H1 (cell line): ENCODE results near the gene ALPK3. TPM values are rescaled to one million over a fixed set of nuclear protein-coding genes. Genes with fewer than 3 reads are reported as not detected.

Source experiments
- CTCF ChIA-PET: fragments of 300-600 bp; sonication (Branson Sonifier 250); formaldehyde crosslinking; loops from one replicate; lab custom pipeline; 2021; ENCODE audit not compliant: partially characterized antibody; lab: Charles Lee
- POLR2A ChIA-PET: fragments of 300-600 bp; sonication (Branson Sonifier 250); formaldehyde crosslinking; loops from one replicate; lab custom pipeline; 2021; ENCODE audit warnings: inconsistent platforms; ENCODE audit not compliant: partially characterized antibody; lab: Charles Lee
- DNase-seq, 2 experiments: peaks; one replicate each; pipeline versions ENCODE4 v3.0.0 to v3.0.0-alpha.2; 2010 to 2022; ENCODE audit warnings: low spot score in 2 of 2, low read depth in 1 of 2, mixed read lengths in 1 of 2
- FAIRE-seq: peaks from 2 replicates; lab custom pipeline; 2011; peaks lifted over from hg19 to GRCh38; lab: Jason Lieb, UNC
- H2AFZ ChIP-seq: 2 replicates; pipeline ENCODE4 v1.8.1; 2012; ENCODE audit warnings: low read length, inconsistent platforms
- H2AK5ac ChIP-seq: 2 replicates; pipeline ENCODE4 v1.6.1; 2013; ENCODE audit warnings: low read depth, low read length
- H2BK120ac ChIP-seq: replicated peaks from 2 replicates; pipeline ENCODE3; 2013; ENCODE audit warnings: low read depth, low read length, inconsistent platforms
- H2BK12ac ChIP-seq: 2 replicates; pipeline ENCODE4 v1.6.1; 2013; ENCODE audit warnings: low read depth, low read length
- H2BK15ac ChIP-seq: 2 replicates; pipeline ENCODE4 v1.6.1; 2013; ENCODE audit warnings: low read length
- H2BK20ac ChIP-seq: 2 replicates; pipeline ENCODE4 v1.6.1; 2013; ENCODE audit warnings: low read length
- H2BK5ac ChIP-seq: 2 replicates; pipeline ENCODE4 v1.6.1; 2013; ENCODE audit warnings: low read depth, low read length
- H3K14ac ChIP-seq: 2 replicates; pipeline ENCODE4 v1.6.1; 2013; ENCODE audit warnings: inconsistent platforms; ENCODE audit not compliant: insufficient read length
- H3K18ac ChIP-seq: 2 replicates; pipeline ENCODE4 v1.6.1; 2013; ENCODE audit warnings: low read length; ENCODE audit errors: extremely low read depth
- H3K23ac ChIP-seq: 2 replicates; pipeline ENCODE4 v1.6.1; 2013; ENCODE audit warnings: inconsistent platforms; ENCODE audit not compliant: insufficient read length
- H3K23me2 ChIP-seq: 2 replicates; pipeline ENCODE4 v1.6.1; 2013; ENCODE audit warnings: low read depth, low read length
- H3K27ac ChIP-seq: 2 replicates; pipeline ENCODE4 v1.6.1; 2011; ENCODE audit warnings: low read depth, low read length, inconsistent platforms
- H3K27me3 ChIP-seq, 4 experiments: replicated peaks in 1 of 4; 1 replicate in 1 of 4; 2 replicates in 3 of 4; pipeline versions ENCODE4 v1.6.1 to v1.8.1; 2011 to 2013; ENCODE audit warnings: low read length in 3 of 4, mild to moderate bottlenecking in 3 of 4, inconsistent platforms in 2 of 4, mixed read lengths in 2 of 4, moderate library complexity in 1 of 4; ENCODE audit not compliant: control insufficient read depth in 3 of 4, insufficient read depth in 3 of 4; ENCODE audit errors: extremely low read depth in 1 of 4
- H3K36me3 ChIP-seq, 4 experiments: 2 replicates each; pipeline versions ENCODE4 v1.6.1 to v1.8.1; 2011 to 2013; ENCODE audit warnings: mild to moderate bottlenecking in 4 of 4, low read length in 3 of 4, moderate library complexity in 2 of 4, control low read depth in 1 of 4, inconsistent platforms in 1 of 4; ENCODE audit not compliant: insufficient read depth in 4 of 4, control insufficient read depth in 2 of 4
- H3K4ac ChIP-seq: replicated peaks from 2 replicates; pipeline ENCODE3; 2013; ENCODE audit warnings: low read length, low read depth, mixed read lengths, inconsistent platforms; ENCODE audit not compliant: insufficient read length
- H3K4me1 ChIP-seq, 4 experiments: replicated peaks in 1 of 4; 1 replicate in 1 of 4; 2 replicates in 3 of 4; pipeline versions ENCODE4 v1.6.1 to v1.8.1; 2011 to 2013; ENCODE audit warnings: low read length in 3 of 4, inconsistent platforms in 2 of 4, mixed read lengths in 1 of 4; ENCODE audit not compliant: insufficient read depth in 4 of 4, control insufficient read depth in 3 of 4
- H3K4me2 ChIP-seq, 2 experiments: 2 replicates each; pipeline versions ENCODE4 v1.6.1 to v1.8.1; 2011 to 2013; ENCODE audit warnings: low read depth in 2 of 2, low read length in 2 of 2, control low read depth in 1 of 2, inconsistent platforms in 1 of 2, mild to moderate bottlenecking in 1 of 2; ENCODE audit not compliant: insufficient read depth in 1 of 2
- H3K4me3 ChIP-seq, 4 experiments: fragments of 200-600, 300-600 bp in 1 of 4; sonication (generic), shearing (Covaris generic), sonication (Bioruptor Twin) in 1 of 4; 2 replicates each; pipeline versions ENCODE4 v1.5.1 to v1.8.1; 2011 to 2016; ENCODE audit warnings: low read length in 4 of 4, low read depth in 3 of 4, control low read depth in 2 of 4, inconsistent platforms in 2 of 4, mild to moderate bottlenecking in 2 of 4, mixed read lengths in 1 of 4, moderate library complexity in 1 of 4; ENCODE audit not compliant: insufficient read depth in 2 of 4; ENCODE audit errors: extremely low read depth in 1 of 4
- H3K56ac ChIP-seq: replicated peaks from 2 replicates; pipeline ENCODE3; 2013; ENCODE audit warnings: low read depth, mild to moderate bottlenecking, mixed read lengths, low read length, inconsistent platforms; ENCODE audit not compliant: insufficient read length
- H3K79me1 ChIP-seq: 2 replicates; pipeline ENCODE4 v1.6.1; 2013; ENCODE audit warnings: low read depth, low read length, control low read depth
- H3K79me2 ChIP-seq, 2 experiments: 2 replicates each; pipeline versions ENCODE4 v1.6.1 to v1.8.1; 2012 to 2013; ENCODE audit warnings: low read length in 2 of 2, mild to moderate bottlenecking in 2 of 2, inconsistent platforms in 1 of 2; ENCODE audit not compliant: insufficient read depth in 2 of 2, control insufficient read depth in 1 of 2
- H3K9ac ChIP-seq, 4 experiments: replicated peaks in 1 of 4; 1 replicate in 1 of 4; 2 replicates in 3 of 4; pipeline versions ENCODE4 v1.6.1 to v1.8.1; 2011 to 2013; ENCODE audit warnings: low read depth in 3 of 4, low read length in 3 of 4, control low read depth in 2 of 4, mild to moderate bottlenecking in 2 of 4, moderate library complexity in 2 of 4, inconsistent platforms in 1 of 4; ENCODE audit errors: extremely low read depth in 1 of 4
- H3K9me3 ChIP-seq, 2 experiments: 2 replicates each; pipeline versions ENCODE4 v1.6.1 to v1.8.1; 2012 to 2013; ENCODE audit warnings: mild to moderate bottlenecking in 2 of 2, moderate library complexity in 2 of 2, control low read depth in 1 of 2, inconsistent platforms in 1 of 2, low read depth in 1 of 2, low read length in 1 of 2, mixed read lengths in 1 of 2; ENCODE audit not compliant: insufficient read depth in 2 of 2
- H4K20me1 ChIP-seq, 2 experiments: replicated peaks in 1 of 2; 2 replicates each; pipeline versions ENCODE3 to v1.8.1; 2011 to 2013; ENCODE audit warnings: inconsistent platforms in 2 of 2, low read length in 2 of 2, mild to moderate bottlenecking in 1 of 2; ENCODE audit not compliant: insufficient read depth in 2 of 2, control insufficient read depth in 1 of 2
- H4K5ac ChIP-seq: 2 replicates; pipeline ENCODE4 v1.6.1; 2013; ENCODE audit warnings: low read length, low read depth, mixed read lengths, inconsistent platforms; ENCODE audit not compliant: insufficient read length
- H4K8ac ChIP-seq: 2 replicates; pipeline ENCODE4 v1.8.0; 2013; ENCODE audit warnings: mild to moderate bottlenecking, moderate library complexity, low read length, inconsistent platforms; ENCODE audit not compliant: insufficient read depth; ENCODE audit errors: extremely low read depth
- H4K91ac ChIP-seq: replicated peaks from 2 replicates; pipeline ENCODE3; 2013; ENCODE audit warnings: low read length, mixed read lengths, inconsistent platforms; ENCODE audit not compliant: insufficient read length
- CBX5 ChIP-seq: fragments of 300-800, 300-1000 bp; sonication (generic); IDR thresholded peaks from 2 replicates; pipeline ENCODE4 v1.7.1; 2016; ENCODE audit warnings: antibody characterized with exemption, low read length, low read depth
- CBX8 ChIP-seq: fragments of 300-800, 300-1000 bp; sonication (generic); IDR thresholded peaks from 2 replicates; pipeline ENCODE4 v1.7.1; 2016; ENCODE audit warnings: low read depth, low read length, borderline replicate concordance
- EP300 ChIP-seq, 2 experiments: IDR thresholded peaks; 1 replicate in 1 of 2; 2 replicates in 1 of 2; pipeline ENCODE4 v1.6.1; 2011 to 2012; ENCODE audit warnings: low read depth in 2 of 2, low read length in 2 of 2, mild to moderate bottlenecking in 2 of 2, borderline replicate concordance in 1 of 2, inconsistent platforms in 1 of 2, moderate library complexity in 1 of 2
- FOSL1 ChIP-seq: IDR thresholded peaks from 2 replicates; pipeline ENCODE4 v1.6.1; 2011; ENCODE audit warnings: mild to moderate bottlenecking, low read depth, low read length, moderate library complexity; ENCODE audit not compliant: insufficient read depth
- GTF2F1 ChIP-seq: IDR thresholded peaks from 2 replicates; pipeline ENCODE4 v1.6.1; 2012; ENCODE audit warnings: low read depth, low read length, improper control_type of control experiment, borderline replicate concordance
- NANOG ChIP-seq: IDR thresholded peaks from 2 replicates; pipeline ENCODE4 v1.6.1; 2011; ENCODE audit warnings: low read length, low read depth, mild to moderate bottlenecking, inconsistent platforms; ENCODE audit not compliant: insufficient read depth, poor library complexity, severe bottlenecking
- SIN3A ChIP-seq, 2 experiments: IDR thresholded peaks in 1 of 2; conservative IDR thresholded peaks in 1 of 2; 2 replicates each; pipeline ENCODE4 v1.6.1; 2011 to 2012; ENCODE audit warnings: low read length in 2 of 2, improper control_type of control experiment in 1 of 2, low read depth in 1 of 2, mild to moderate bottlenecking in 1 of 2
- SP2 ChIP-seq: IDR thresholded peaks from 2 replicates; pipeline ENCODE4 v1.6.1; 2012; ENCODE audit warnings: mild to moderate bottlenecking, low read length, inconsistent platforms
- SRF ChIP-seq: IDR thresholded peaks from 2 replicates; pipeline ENCODE4 v1.6.1; 2011; ENCODE audit warnings: mild to moderate bottlenecking, low read depth, low read length, moderate library complexity
- TCF12 ChIP-seq: IDR thresholded peaks from 2 replicates; pipeline ENCODE4 v1.6.1; 2011; ENCODE audit warnings: low read depth, mild to moderate bottlenecking, low read length
- WGBS, 2 experiments: shearing (Covaris generic) in 1 of 2; methylation state at CpG; one replicate each; pipeline versions ENCODE4 v1.1.6 to v1.1.7; 2013 to 2015; ENCODE audit warnings: low lambda C conversion rate in 2 of 2, mixed read lengths in 2 of 2, inconsistent platforms in 1 of 2, low coverage in 1 of 2, missing lambda C conversion rate in 1 of 2; ENCODE audit not compliant: insufficient replicate concordance in 2 of 2, insufficient coverage in 1 of 2, insufficient read length in 1 of 2; ENCODE audit errors: extremely low coverage in 1 of 2, missing lambda C conversion rate in 1 of 2; 5-methylcytosine and 5-hydroxymethylcytosine counted together
- polyA plus RNA-seq, 7 experiments: library from polyadenylated mRNA; depleted of rRNA in 3 of 7; stranded (reverse) in 5 of 7; unstranded in 2 of 7; fragments of >200 nt in 5 of 7; fragments of 200-250 nt in 2 of 7; gene quantifications; 1 replicate in 5 of 7; 2 replicates in 1 of 7; 4 replicates in 1 of 7; pipeline versions ENCODE4 v1.2.1 to v1.2.3, GENCODE V29; 2011 to 2013; ENCODE audit warnings: missing spikeins in 2 of 7, mixed read lengths in 2 of 7
- total RNA-seq: library from RNA; stranded (reverse); fragmentation: NEBNext Ultra II Directional; extraction: Animal tissue kit (Norgen Biotek cat#: 25700); gene quantifications from 2 replicates; pipeline ENCODE4 v1.2.1, GENCODE V29; 2021
- TF ChIP-seq, protein P1 (sequence below): IDR thresholded peaks from 2 replicates; pipeline ENCODE4 v1.6.1; 2012; ENCODE audit warnings: inconsistent platforms

ALPK3 gene
- total and polyA plus RNA-seq, 2 of the 8 experiments (the other 6 are each of a cell fraction or from before 2014, with no cell fraction given), result 4.4 to 19.2 TPM

DNA sequence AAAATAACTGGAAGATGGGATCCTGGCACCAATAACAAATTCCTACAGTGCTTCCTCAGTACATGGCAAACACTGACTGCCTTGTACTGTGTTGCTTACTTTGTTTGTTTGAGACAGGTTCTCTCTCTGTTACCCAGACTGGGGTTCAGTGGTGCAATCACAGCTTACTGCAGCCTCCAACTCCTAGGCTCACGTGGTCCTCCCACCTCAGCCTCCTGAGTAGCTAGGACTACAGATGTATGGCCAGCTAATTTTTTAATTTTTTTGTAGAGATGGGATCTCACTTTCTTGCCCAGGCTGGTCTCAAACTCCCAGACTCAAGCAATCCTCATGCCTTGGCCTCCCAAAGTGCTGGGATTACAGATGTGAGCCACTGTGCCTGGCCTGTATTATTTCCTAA, 3.7 kb upstream of the ALPK3 start:
- no peak overlapping the region for H3K4me2 ChIP-seq
- no peaks in the 10 kb centered on the region for H3K79me1 ChIP-seq
- H3K9ac ChIP-seq, result no peak overlapping the region
- H3K27me3 ChIP-seq, result peaks cover 0 to 3% (median 0%) of the 10 kb centered on the region in 4 experiments; a peak in 2 of 7 replicates
- no peak overlapping the region for H4K8ac ChIP-seq
- H3K4me1 ChIP-seq, result peaks cover 3 to 16% (median 12%) of the 10 kb centered on the region in 4 experiments
- no peak overlapping the region for H3K14ac ChIP-seq
- H3K23me2 ChIP-seq, result peaks cover 2% of the 10 kb centered on the region; the same call in 1 of the 2 replicates
- H3K79me2 ChIP-seq, result no peaks in the 10 kb centered on the region
- FAIRE-seq (no peak), DNase-seq (no peak)
- no peak overlapping the region for H3K27ac ChIP-seq
- H2AK5ac ChIP-seq, result no peak overlapping the region
- no peaks in the 10 kb centered on the region for H4K20me1 ChIP-seq
- H2BK15ac ChIP-seq, result no peak overlapping the region
- no peaks in the 10 kb centered on the region for H3K9me3 ChIP-seq
- no peak overlapping the region for H2AFZ ChIP-seq
- POLR2A ChIA-PET, result interaction anchor here (0.6 to 1.3 kb wide), 3 partner anchors 8 to 109 kb away, joined by 3 to 4 read pairs (median 3); no protein-coding TSS in a partner anchor
- no peak overlapping the region for H3K4ac ChIP-seq
- no peak overlapping the region for H2BK120ac ChIP-seq
- H2BK20ac ChIP-seq, result no peak overlapping the region
- H4K5ac ChIP-seq, result no peak overlapping the region
- H3K18ac ChIP-seq, result no peak overlapping the region
- H2BK5ac ChIP-seq, result no peak overlapping the region
- no peak overlapping the region for H3K23ac ChIP-seq
- H3K36me3 ChIP-seq, result no peaks in the 10 kb centered on the region
- H3K4me3 ChIP-seq, result no peak overlapping the region
- WGBS, 2 experiments, result 89% methylated on average over 1 of the region's 1 CpG; no CpG with 5 or more reads in 1 of the 2 experiments
- no peak overlapping the region for H2BK12ac ChIP-seq
- CTCF ChIA-PET, result interaction anchor here (0.7 to 1.9 kb wide), 3 partner anchors 9 to 115 kb away, joined by 3 to 4 read pairs (median 3); no protein-coding TSS in a partner anchor
- H4K91ac ChIP-seq, result no peak overlapping the region
- no peak overlapping the region for H3K56ac ChIP-seq
- TF ChIP-seq CBX5 (no peak), NANOG (no peak), SRF (no peak), SP2 (no peak), EP300 (IDR thresholded peaks at IDR 0.05; ENCODE audit: borderline replicate concordance in 1 of 2, low read depth in 2 of 2, low read length in 2 of 2) (no peak), FOSL1 (no peak), GTF2F1 (no peak), SIN3A (conservative IDR thresholded peaks at IDR 0.05 in 1 of 2, IDR thresholded peaks at IDR 0.05 in 1 of 2; ENCODE audit: low read depth in 1 of 2, low read length in 2 of 2) (no peak), TCF12 (no peak), CBX8 (no peak)
- TF ChIP-seq, protein P1, sequence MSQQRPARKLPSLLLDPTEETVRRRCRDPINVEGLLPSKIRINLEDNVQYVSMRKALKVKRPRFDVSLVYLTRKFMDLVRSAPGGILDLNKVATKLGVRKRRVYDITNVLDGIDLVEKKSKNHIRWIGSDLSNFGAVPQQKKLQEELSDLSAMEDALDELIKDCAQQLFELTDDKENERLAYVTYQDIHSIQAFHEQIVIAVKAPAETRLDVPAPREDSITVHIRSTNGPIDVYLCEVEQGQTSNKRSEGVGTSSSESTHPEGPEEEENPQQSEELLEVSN, result no peak
